GM19351 (cell line): ENCODE measurements around the gene UGT8.

Source experiments
- ATAC-seq: cut with Tn5 transposase; IDR thresholded peaks from one replicate; pipeline ENCODE4 v1.9.1; 2021; ENCODE audit warnings: mild to moderate bottlenecking, moderate library complexity; ENCODE audit not compliant: unreplicated experiment

Gene UGT8

GRCh38 chr4:114688059-114688458, 89.5 kb downstream of the UGT8 start:
- ATAC-seq = no peak

GRCh38 chr4:114690571-114690970, 92.0 kb downstream of the UGT8 start:
- ATAC-seq = no peak

GRCh38 chr4:114691865-114692264, 93.3 kb downstream of the UGT8 start:
- peak; percentile 87 for ATAC-seq

DNA sequence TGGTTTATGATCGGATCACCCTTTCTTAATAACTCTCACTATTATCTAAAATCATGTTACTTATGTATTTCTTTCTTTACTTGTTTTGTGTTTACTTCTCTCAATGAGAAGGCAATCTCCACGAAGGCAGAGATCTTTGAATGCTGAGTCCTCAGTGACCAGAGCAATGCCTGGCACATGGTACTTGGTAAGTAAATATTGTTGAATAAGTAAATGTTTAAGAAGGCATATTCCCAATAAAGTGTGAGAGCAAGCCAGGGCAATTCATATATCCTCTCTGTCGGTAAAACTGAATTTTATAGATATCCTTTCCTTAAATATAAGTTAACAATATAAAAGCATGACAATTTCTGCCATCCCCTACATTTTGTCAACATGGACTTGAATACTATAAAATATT, 94.4 kb downstream of the UGT8 start:
- ATAC-seq = no peak

DNA sequence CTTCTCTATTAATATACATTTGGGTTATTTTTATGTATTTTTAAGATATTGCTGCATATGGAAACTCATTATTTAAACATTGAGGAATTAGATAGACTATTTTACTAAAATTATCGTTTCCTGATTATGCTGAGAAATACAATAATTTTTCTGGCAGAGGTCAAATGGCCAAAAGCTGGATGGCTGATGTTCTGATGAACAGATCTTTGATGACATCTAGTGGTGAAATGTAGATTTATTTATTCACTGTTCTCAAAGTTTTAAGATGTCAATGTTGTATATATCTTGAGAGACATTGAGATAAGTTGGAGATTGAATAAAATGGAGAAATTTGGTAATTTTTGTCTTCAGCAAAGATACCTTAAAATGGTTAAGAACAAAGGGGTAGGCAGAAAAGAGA, 96.2 kb downstream of the UGT8 start:
- ATAC-seq = peak; percentile 51

DNA sequence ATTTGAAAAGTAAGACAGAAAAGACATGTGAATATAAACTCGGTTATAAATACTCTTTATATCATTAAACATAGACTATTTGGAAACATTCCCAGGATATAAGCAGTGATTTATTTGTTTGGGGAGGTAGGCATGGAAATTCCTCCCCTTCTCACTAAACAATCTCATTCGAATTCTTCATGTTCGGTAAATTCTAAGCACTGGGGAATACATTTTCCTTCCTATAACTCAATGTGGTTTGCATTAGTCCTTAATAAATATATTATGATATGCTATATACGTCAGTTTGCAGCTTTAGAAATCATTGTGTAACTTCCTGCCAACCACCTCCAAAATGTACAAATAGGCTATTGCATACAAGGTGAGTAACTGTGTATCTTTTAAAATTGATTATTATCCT, 99.6 kb downstream of the UGT8 start:
- ATAC-seq = no peak

DNA sequence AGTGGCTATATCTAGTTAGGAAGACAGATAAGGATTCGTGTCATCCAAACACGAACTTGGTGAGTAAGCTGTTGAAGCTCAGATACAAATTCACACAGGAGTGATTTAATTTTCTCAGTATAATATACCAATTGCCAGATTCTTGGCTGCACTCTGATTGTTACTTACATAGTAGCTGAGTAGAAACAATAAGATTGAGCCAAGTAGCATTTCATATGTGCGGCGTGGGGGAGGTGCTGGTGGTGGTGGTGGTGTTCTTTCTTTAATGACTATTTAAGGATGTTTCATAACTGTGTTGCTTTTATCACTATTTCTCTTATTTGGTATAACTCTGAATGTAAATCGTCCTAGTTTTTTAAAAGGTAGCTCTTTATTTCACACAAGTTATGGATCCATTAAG, 102.9 kb downstream of the UGT8 start:
- no peak for ATAC-seq

GRCh38 chr4:114717432-114717831, 118.8 kb downstream of the UGT8 start:
- no peak for ATAC-seq

DNA sequence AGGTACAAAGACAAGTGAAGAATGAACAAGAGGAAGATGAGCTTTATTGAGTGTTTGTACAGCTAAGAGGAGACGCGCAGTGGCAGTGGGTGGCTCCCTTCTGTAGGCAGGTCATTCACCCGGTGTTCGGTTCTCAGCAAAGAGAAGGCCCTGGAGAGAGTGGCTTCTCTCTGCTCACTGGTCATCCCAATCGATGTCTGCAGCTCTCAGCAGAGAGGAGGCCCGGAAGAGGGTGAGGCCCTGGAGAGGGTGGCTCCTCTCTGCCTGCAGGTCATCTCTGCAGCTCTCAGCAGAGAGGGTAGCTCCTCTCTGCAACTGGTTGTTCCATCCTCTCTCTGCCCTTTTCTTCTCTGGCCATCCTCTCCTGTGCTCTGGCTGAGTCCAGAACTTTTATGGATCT, 126.5 kb downstream of the UGT8 start:
- ATAC-seq = no peak

- no peak for ATAC-seq
These were observed 128.9 kb downstream of the UGT8 start for GRCh38 chr4:114727461-114727860.
